Measurements from ENCODE around the gene TMEM202. TPM values are rescaled to one million over a fixed set of nuclear protein-coding genes. Genes with fewer than 3 reads are reported as not detected.
A peak's percentile ranks its signal among the peaks of the same experiment; 100 is the strongest.
"Not testable (repeated sequence)": the region's sequence is repeated elsewhere in the genome, so short reads cannot be mapped to it uniquely, and the experiment has no call there.

The TMEM202 gene
- total RNA-seq, 1 donor from 2014 or later = not detected

DNA sequence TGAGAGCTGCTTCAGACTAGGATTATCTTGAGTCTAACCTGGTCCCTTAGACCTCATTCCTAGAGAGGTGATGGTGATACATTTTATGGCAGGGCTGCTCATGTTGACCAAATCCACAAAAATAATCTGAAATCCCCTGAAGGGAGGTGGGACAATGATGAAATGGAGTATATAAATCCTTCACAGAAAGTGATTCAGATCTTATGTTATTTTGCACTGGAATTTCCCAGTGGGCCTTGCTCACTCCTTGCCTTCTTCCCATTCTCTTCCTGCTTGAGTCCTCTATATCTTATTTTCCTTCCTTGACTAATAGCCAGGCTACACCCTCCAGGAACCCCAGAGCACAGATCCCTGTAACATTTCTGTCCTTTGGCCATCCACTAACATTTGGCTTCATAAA is 10.4 kb upstream of the TMEM202 start:
- DNase-seq (ENCODE audit: low read depth) (no peak), FAIRE-seq (no peak)
- H3K27ac Mint-ChIP-seq (ENCODE audit: unreplicated experiment) = no peak overlapping the region
- Histone ChIP-seq H3K79me2 (ENCODE audit: insufficient read depth, low read length) (no peaks in the 10 kb centered on the region), H3K36me3 (ENCODE audit: insufficient read depth, low read length) (no peaks in the 10 kb centered on the region), H3K9ac (ENCODE audit: low read length) (no peak overlapping the region), H4K20me1 (ENCODE audit: insufficient read depth, low read length) (no peaks in the 10 kb centered on the region), H3K27ac (ENCODE audit: low read depth, low read length) (no peak overlapping the region), H3K27me3 (ENCODE audit: insufficient read depth, low read length) (peaks cover 28% of the 10 kb centered on the region), H3K9me3 (ENCODE audit: insufficient read depth, low read depth, low read length) (no peaks in the 10 kb centered on the region), H3K4me3 (ENCODE audit: insufficient read depth, low read depth, low read length) (no peak overlapping the region), H2AFZ (ENCODE audit: low read depth, low read length) (no peak overlapping the region), H3K4me2 (ENCODE audit: low read length) (no peak overlapping the region), H3K4me1 (ENCODE audit: insufficient read depth, low read length) (no peaks in the 10 kb centered on the region)
- H3K9me3 Mint-ChIP-seq (ENCODE audit: unreplicated experiment) = peaks cover 3% of the 10 kb centered on the region
- TF ChIP-seq EZH2 (IDR thresholded peaks at IDR 0.05; ENCODE audit: insufficient read depth, low read length) = no peak
- H3K4me1 Mint-ChIP-seq (ENCODE audit: low read depth, unreplicated experiment) = no peaks in the 10 kb centered on the region
- H3K4me3 Mint-ChIP-seq (ENCODE audit: unreplicated experiment) = no peak overlapping the region
- no peaks in the 10 kb centered on the region for H3K36me3 Mint-ChIP-seq (ENCODE audit: low read depth, unreplicated experiment)
- peaks cover 64% of the 10 kb centered on the region for H3K27me3 Mint-ChIP-seq (ENCODE audit: low read depth, unreplicated experiment)

DNA sequence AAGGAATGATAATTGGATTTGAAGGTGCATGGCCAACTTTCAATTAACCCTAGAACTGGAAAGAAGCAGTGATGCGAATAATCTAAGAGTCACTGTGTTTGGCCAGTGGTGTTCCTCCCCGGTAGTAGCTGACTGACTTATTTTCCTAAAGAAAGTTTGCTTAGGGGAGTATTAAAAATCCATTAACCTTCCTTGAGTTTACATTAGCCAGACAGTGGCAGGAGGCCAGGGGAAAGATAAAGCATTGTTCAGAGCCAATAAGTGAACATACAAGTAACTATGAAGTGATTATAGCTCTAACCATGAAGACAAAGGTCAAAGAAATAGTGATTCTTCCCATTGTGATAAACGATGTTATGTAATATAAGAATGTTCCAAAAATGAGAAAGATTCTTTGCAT is 8.9 kb upstream of the TMEM202 start:
- H3K4me1 Mint-ChIP-seq (ENCODE audit: low read depth, unreplicated experiment) = no peaks in the 10 kb centered on the region
- no peak overlapping the region for H2AFZ ChIP-seq (ENCODE audit: low read depth, low read length)
- H3K27ac Mint-ChIP-seq (ENCODE audit: unreplicated experiment) = no peak overlapping the region
- peaks cover 2% of the 10 kb centered on the region for H3K9me3 Mint-ChIP-seq (ENCODE audit: unreplicated experiment)
- no peak overlapping the region for H3K4me3 ChIP-seq (ENCODE audit: insufficient read depth, low read depth, low read length)
- FAIRE-seq = no peak
- H3K79me2 ChIP-seq (ENCODE audit: insufficient read depth, low read length) = no peaks in the 10 kb centered on the region
- TF ChIP-seq, protein P1, sequence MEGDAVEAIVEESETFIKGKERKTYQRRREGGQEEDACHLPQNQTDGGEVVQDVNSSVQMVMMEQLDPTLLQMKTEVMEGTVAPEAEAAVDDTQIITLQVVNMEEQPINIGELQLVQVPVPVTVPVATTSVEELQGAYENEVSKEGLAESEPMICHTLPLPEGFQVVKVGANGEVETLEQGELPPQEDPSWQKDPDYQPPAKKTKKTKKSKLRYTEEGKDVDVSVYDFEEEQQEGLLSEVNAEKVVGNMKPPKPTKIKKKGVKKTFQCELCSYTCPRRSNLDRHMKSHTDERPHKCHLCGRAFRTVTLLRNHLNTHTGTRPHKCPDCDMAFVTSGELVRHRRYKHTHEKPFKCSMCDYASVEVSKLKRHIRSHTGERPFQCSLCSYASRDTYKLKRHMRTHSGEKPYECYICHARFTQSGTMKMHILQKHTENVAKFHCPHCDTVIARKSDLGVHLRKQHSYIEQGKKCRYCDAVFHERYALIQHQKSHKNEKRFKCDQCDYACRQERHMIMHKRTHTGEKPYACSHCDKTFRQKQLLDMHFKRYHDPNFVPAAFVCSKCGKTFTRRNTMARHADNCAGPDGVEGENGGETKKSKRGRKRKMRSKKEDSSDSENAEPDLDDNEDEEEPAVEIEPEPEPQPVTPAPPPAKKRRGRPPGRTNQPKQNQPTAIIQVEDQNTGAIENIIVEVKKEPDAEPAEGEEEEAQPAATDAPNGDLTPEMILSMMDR (IDR thresholded peaks at IDR 0.05; ENCODE audit: insufficient read depth, low read depth, low read length) = no peak
- peak; percentile 39 for DNase-seq (ENCODE audit: low read depth)
- no peak overlapping the region for H3K27ac ChIP-seq (ENCODE audit: low read depth, low read length)
- no peak overlapping the region for H3K4me2 ChIP-seq (ENCODE audit: low read length)
- H3K9ac ChIP-seq (ENCODE audit: low read length) = no peak overlapping the region
- H3K9me3 ChIP-seq (ENCODE audit: insufficient read depth, low read depth, low read length) = no peaks in the 10 kb centered on the region
- no peaks in the 10 kb centered on the region for H3K4me1 ChIP-seq (ENCODE audit: insufficient read depth, low read length)
- no peaks in the 10 kb centered on the region for H4K20me1 ChIP-seq (ENCODE audit: insufficient read depth, low read length)
- no peaks in the 10 kb centered on the region for H3K36me3 ChIP-seq (ENCODE audit: insufficient read depth, low read length)
- H3K4me3 Mint-ChIP-seq (ENCODE audit: unreplicated experiment) = no peak overlapping the region
- no peaks in the 10 kb centered on the region for H3K36me3 Mint-ChIP-seq (ENCODE audit: low read depth, unreplicated experiment)
- H3K27me3 ChIP-seq (ENCODE audit: insufficient read depth, low read length) = peaks cover 17% of the 10 kb centered on the region
- peaks cover 55% of the 10 kb centered on the region for H3K27me3 Mint-ChIP-seq (ENCODE audit: low read depth, unreplicated experiment)

DNA sequence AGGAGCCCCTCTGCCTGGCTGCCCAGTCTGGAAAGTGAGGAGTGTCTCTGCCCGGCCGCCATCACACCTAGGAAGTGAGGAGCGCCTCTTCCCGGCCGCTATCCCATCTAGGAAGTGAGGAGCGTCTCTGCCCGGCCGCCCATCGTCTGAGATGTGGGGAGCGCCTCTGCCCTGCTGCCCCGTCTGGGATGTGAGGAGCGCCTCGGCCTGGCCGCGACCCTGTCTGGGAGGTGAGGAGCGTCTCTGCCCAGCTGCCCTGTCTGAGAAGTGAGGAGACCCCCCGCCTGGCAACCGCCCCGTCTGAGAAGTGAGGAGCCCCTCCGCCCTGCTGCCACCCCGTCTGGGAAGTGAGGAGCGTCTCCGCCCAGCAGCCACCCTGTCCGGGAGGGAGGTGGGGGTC is 1.8 kb upstream of the TMEM202 start:
- Mint-ChIP-seq H3K9me3 (ENCODE audit: unreplicated experiment) (peaks cover 11% of the 10 kb centered on the region), H3K27me3 (ENCODE audit: low read depth, unreplicated experiment) (peaks cover 42% of the 10 kb centered on the region)
- H4K20me1 ChIP-seq (ENCODE audit: insufficient read depth, low read length); DNase-seq (ENCODE audit: low read depth); H3K4me1 Mint-ChIP-seq (ENCODE audit: low read depth, unreplicated experiment); FAIRE-seq; H3K79me2 ChIP-seq (ENCODE audit: insufficient read depth, low read length); H3K4me1 ChIP-seq (ENCODE audit: insufficient read depth, low read length); H3K4me2 ChIP-seq (ENCODE audit: low read length); H3K9me3 ChIP-seq (ENCODE audit: insufficient read depth, low read depth, low read length); H3K27ac Mint-ChIP-seq (ENCODE audit: unreplicated experiment); H3K36me3 Mint-ChIP-seq (ENCODE audit: low read depth, unreplicated experiment); H2AFZ ChIP-seq (ENCODE audit: low read depth, low read length); H3K4me3 ChIP-seq (ENCODE audit: insufficient read depth, low read depth, low read length); H3K36me3 ChIP-seq (ENCODE audit: insufficient read depth, low read length); H3K27ac ChIP-seq (ENCODE audit: low read depth, low read length); H3K9ac ChIP-seq (ENCODE audit: low read length); H3K4me3 Mint-ChIP-seq (ENCODE audit: unreplicated experiment); H3K27me3 ChIP-seq (ENCODE audit: insufficient read depth, low read length): not testable (repeated sequence)

DNA sequence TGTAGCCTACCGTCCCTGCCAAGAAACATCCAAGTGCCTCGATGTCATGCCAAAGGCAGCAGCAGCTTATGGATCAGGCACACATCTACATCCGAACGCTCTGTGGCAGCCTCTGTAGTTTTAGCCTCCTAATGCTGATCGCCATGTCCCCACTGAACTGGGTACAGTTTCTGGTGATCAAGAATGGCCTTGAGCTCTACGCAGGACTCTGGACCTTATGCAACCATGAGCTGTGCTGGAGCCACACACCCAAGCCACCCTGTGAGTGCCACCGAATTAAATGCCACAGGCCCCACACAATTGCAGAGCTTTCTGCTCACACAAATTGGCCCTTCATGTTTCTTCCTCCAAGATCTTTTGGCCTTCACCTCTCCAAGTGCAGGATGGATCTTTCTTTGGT is 543 bp downstream of the TMEM202 start:
- peaks cover 15% of the 10 kb centered on the region for H3K9me3 Mint-ChIP-seq (ENCODE audit: unreplicated experiment)
- no peak overlapping the region for H3K4me3 ChIP-seq (ENCODE audit: insufficient read depth, low read depth, low read length)
- H3K79me2 ChIP-seq (ENCODE audit: insufficient read depth, low read length) = no peaks in the 10 kb centered on the region
- no peaks in the 10 kb centered on the region for H3K36me3 ChIP-seq (ENCODE audit: insufficient read depth, low read length)
- DNase-seq (ENCODE audit: low read depth) = no peak
- no peak overlapping the region for H3K27ac ChIP-seq (ENCODE audit: low read depth, low read length)
- H2AFZ ChIP-seq (ENCODE audit: low read depth, low read length) = no peak overlapping the region
- no peak overlapping the region for H3K4me3 Mint-ChIP-seq (ENCODE audit: unreplicated experiment)
- H3K4me2 ChIP-seq (ENCODE audit: low read length) = no peak overlapping the region
- H3K27ac Mint-ChIP-seq (ENCODE audit: unreplicated experiment) = no peak overlapping the region
- H3K9ac ChIP-seq (ENCODE audit: low read length) = no peak overlapping the region
- H3K4me1 ChIP-seq (ENCODE audit: insufficient read depth, low read length) = no peaks in the 10 kb centered on the region
- peaks cover 56% of the 10 kb centered on the region for H3K27me3 Mint-ChIP-seq (ENCODE audit: low read depth, unreplicated experiment)
- H3K4me1 Mint-ChIP-seq (ENCODE audit: low read depth, unreplicated experiment) = no peaks in the 10 kb centered on the region
- H4K20me1 ChIP-seq (ENCODE audit: insufficient read depth, low read length) = no peaks in the 10 kb centered on the region
- H3K9me3 ChIP-seq (ENCODE audit: insufficient read depth, low read depth, low read length) = no peaks in the 10 kb centered on the region
- no peak for FAIRE-seq
- TF ChIP-seq, protein P1 (IDR thresholded peaks at IDR 0.05; ENCODE audit: insufficient read depth, low read depth, low read length) = no peak
- no peak for TF ChIP-seq EZH2 (IDR thresholded peaks at IDR 0.05; ENCODE audit: insufficient read depth, low read length)
- H3K27me3 ChIP-seq (ENCODE audit: insufficient read depth, low read length) = peaks cover 22% of the 10 kb centered on the region
- H3K36me3 Mint-ChIP-seq (ENCODE audit: low read depth, unreplicated experiment) = no peaks in the 10 kb centered on the region
